KMS-11 (cell line): ENCODE measurements around the gene MMD.

Experiments used
- H2AFZ ChIP-seq: fragments of 200-600 bp; sonication (generic); 2 replicates; pipeline ENCODE4 v1.6.1; 2016; ENCODE audit warnings: antibody characterized with exemption, mixed run types, low read depth
- H3K27ac ChIP-seq: fragments of 200-600 bp; sonication (generic); 2 replicates; pipeline ENCODE4 v1.6.1; 2016; ENCODE audit warnings: mild to moderate bottlenecking, mixed run types
- H3K27me3 ChIP-seq: fragments of 200-600 bp; sonication (generic); 2 replicates; pipeline ENCODE4 v1.6.1; 2017; ENCODE audit warnings: mild to moderate bottlenecking, low read depth, mixed run types, moderate library complexity; ENCODE audit not compliant: insufficient read depth
- H3K36me3 ChIP-seq: fragments of 200-600 bp; sonication (generic); 2 replicates; pipeline ENCODE4 v1.6.1; 2017; ENCODE audit warnings: mild to moderate bottlenecking, mixed run types; ENCODE audit not compliant: insufficient read depth
- H3K4me1 ChIP-seq: fragments of 200-600 bp; sonication (generic); 2 replicates; pipeline ENCODE4 v1.6.1; 2016; ENCODE audit warnings: mild to moderate bottlenecking, low read depth, mixed run types; ENCODE audit not compliant: poor library complexity, severe bottlenecking
- H3K4me2 ChIP-seq: fragments of 200-600 bp; sonication (generic); 2 replicates; pipeline ENCODE4 v1.7.0; 2016; ENCODE audit warnings: mild to moderate bottlenecking, mixed run types
- H3K4me3 ChIP-seq: fragments of 200-600 bp; sonication (generic); IDR thresholded peaks from 2 replicates; pipeline ENCODE4 v1.6.1; 2017; ENCODE audit warnings: low read depth, low read length, mixed read lengths; ENCODE audit not compliant: insufficient read depth
- H3K79me2 ChIP-seq: fragments of 200-600 bp; sonication (generic); 2 replicates; pipeline ENCODE4 v1.6.1; 2016; ENCODE audit warnings: low read depth, mixed run types; ENCODE audit not compliant: insufficient read depth
- H3K9ac ChIP-seq: fragments of 200-600 bp; sonication (generic); 2 replicates; pipeline ENCODE4 v1.6.1; 2016; ENCODE audit warnings: mild to moderate bottlenecking, mixed run types
- H4K20me1 ChIP-seq: fragments of 200-600 bp; sonication (generic); 2 replicates; pipeline ENCODE4 v1.6.1; 2016; ENCODE audit warnings: mild to moderate bottlenecking, mixed run types; ENCODE audit not compliant: insufficient read depth
- CTCF ChIP-seq: fragments of 200-600 bp; sonication (generic); conservative IDR thresholded peaks from 2 replicates; pipeline ENCODE4 v1.6.1; 2017; ENCODE audit warnings: low read depth, mild to moderate bottlenecking, antibody characterized with exemption, low read length, moderate library complexity, mixed read lengths

MMD gene

GRCh38 chr17:55441544-55441943, 19.9 kb upstream of the MMD start:
- TF ChIP-seq CTCF, result no peak
- Histone ChIP-seq H3K4me2 (no peak overlapping the region), H4K20me1 (no peaks in the 10 kb centered on the region), H3K27me3 (no peaks in the 10 kb centered on the region), H3K36me3 (no peaks in the 10 kb centered on the region), H3K4me3 (no peak overlapping the region), H3K9ac (no peak overlapping the region), H3K4me1 (peaks cover 14% of the 10 kb centered on the region), H3K27ac (no peak overlapping the region), H2AFZ (no peak overlapping the region), H3K79me2 (no peaks in the 10 kb centered on the region)

GRCh38 chr17:55440391-55440790, 18.8 kb upstream of the MMD start:
- Histone ChIP-seq H3K27me3 (no peaks in the 10 kb centered on the region), H3K4me2 (no peak overlapping the region), H4K20me1 (no peaks in the 10 kb centered on the region), H2AFZ (no peak overlapping the region), H3K9ac (no peak overlapping the region), H3K36me3 (no peaks in the 10 kb centered on the region), H3K4me3 (no peak overlapping the region), H3K4me1 (peaks cover 20% of the 10 kb centered on the region), H3K27ac (no peak overlapping the region), H3K79me2 (no peaks in the 10 kb centered on the region)
- TF ChIP-seq CTCF, result no peak

- Histone ChIP-seq H3K27me3 (no peaks in the 10 kb centered on the region), H3K9ac (no peak overlapping the region; the same call in 1 of the 2 replicates), H3K4me2 (peak overlapping the region; percentile 76), H3K27ac (peak overlapping the region; percentile 43; the same call in 1 of the 2 replicates), H3K36me3 (no peaks in the 10 kb centered on the region), H3K4me1 (peaks cover 20% of the 10 kb centered on the region), H4K20me1 (no peaks in the 10 kb centered on the region), H3K79me2 (no peaks in the 10 kb centered on the region), H3K4me3 (no peak overlapping the region), H2AFZ (peak overlapping the region; percentile 44; the same call in 1 of the 2 replicates)
- TF ChIP-seq CTCF, result no peak
These were observed 15.5 kb upstream of the MMD start for GRCh38 chr17:55437159-55437605.

- Histone ChIP-seq H3K4me3 (no peak overlapping the region), H3K9ac (no peak overlapping the region; the same call in 1 of the 2 replicates), H3K36me3 (no peaks in the 10 kb centered on the region), H3K27me3 (no peaks in the 10 kb centered on the region), H3K27ac (peak overlapping the region; percentile 43; the same call in 1 of the 2 replicates), H2AFZ (peak overlapping the region; percentile 44; the same call in 1 of the 2 replicates), H3K4me2 (peak overlapping the region; percentile 76), H3K4me1 (peaks cover 20% of the 10 kb centered on the region), H4K20me1 (no peaks in the 10 kb centered on the region), H3K79me2 (no peaks in the 10 kb centered on the region)
- TF ChIP-seq CTCF, result no peak
These were observed 14.9 kb upstream of the MMD start for GRCh38 chr17:55436224-55437158.
